ENCODE data around the gene CDH23. TPM values are rescaled to one million over a fixed set of nuclear protein-coding genes. Genes with fewer than 3 reads are reported as not detected.

The CDH23 gene
- total and polyA plus RNA-seq, 2 experiments from 2014 or later = 0.08 TPM; not detected in 1

- H3K27ac ChIP-seq = no peak overlapping the region
- no peaks in the 10 kb centered on the region for H4K20me1 ChIP-seq (ENCODE audit: insufficient read depth)
- no peaks in the 10 kb centered on the region for H3K9me2 ChIP-seq (ENCODE audit: insufficient read depth)
- no peak overlapping the region for H2AFZ ChIP-seq
- H3K27me3 ChIP-seq (replicated peaks; ENCODE audit: insufficient read depth) = no peaks in the 10 kb centered on the region
- H3K4me1 ChIP-seq (ENCODE audit: insufficient read depth) = no peaks in the 10 kb centered on the region
- 47 to 50% methylated on average over 22 of the region's 22 CpGs for WGBS, 2 experiments (ENCODE audit: low coverage in 1 of 2, low lambda C conversion rate in 2 of 2, missing lambda C conversion rate in 2 of 2)
- TF ChIP-seq EZH2phosphoT487 (IDR thresholded peaks at IDR 0.05; ENCODE audit: insufficient read depth, low read depth) = no peak
- no peak for TF ChIP-seq EZH2 (IDR thresholded peaks at IDR 0.05; ENCODE audit: insufficient read depth, poor library complexity, severe bottlenecking)
- peaks cover 13% of the 10 kb centered on the region; the same call in 1 of the 2 replicates for H3K36me3 ChIP-seq (ENCODE audit: low read depth)
- H3F3A ChIP-seq (ENCODE audit: insufficient read depth) = no peaks in the 10 kb centered on the region
- no peak overlapping the region for H3K4me3 ChIP-seq
- DNase-seq = peak; percentile 70
- no peaks in the 10 kb centered on the region for H3K9me3 ChIP-seq (ENCODE audit: low read depth)
- H3K9ac ChIP-seq = no peak overlapping the region
- no peak overlapping the region for H3K4me2 ChIP-seq (ENCODE audit: unreplicated experiment)
- in situ Hi-C loops (cut with MboI) = loop anchor here (10.0 kb wide), 1 partner anchor 487 kb away; no protein-coding TSS in a partner anchor
- no peaks in the 10 kb centered on the region for H3K79me2 ChIP-seq (ENCODE audit: insufficient read depth)
Observed at GRCh38 chr10:71812016-71812912, 415.5 kb downstream of the CDH23 start.

GRCh38 chr10:71812913-71813590 lies 416.3 kb downstream of the CDH23 start:
- H3K27me3 ChIP-seq (replicated peaks; ENCODE audit: insufficient read depth) = no peaks in the 10 kb centered on the region
- no peak for TF ChIP-seq EZH2 (IDR thresholded peaks at IDR 0.05; ENCODE audit: insufficient read depth, poor library complexity, severe bottlenecking)
- no peak for TF ChIP-seq EZH2phosphoT487 (IDR thresholded peaks at IDR 0.05; ENCODE audit: insufficient read depth, low read depth)

DNA sequence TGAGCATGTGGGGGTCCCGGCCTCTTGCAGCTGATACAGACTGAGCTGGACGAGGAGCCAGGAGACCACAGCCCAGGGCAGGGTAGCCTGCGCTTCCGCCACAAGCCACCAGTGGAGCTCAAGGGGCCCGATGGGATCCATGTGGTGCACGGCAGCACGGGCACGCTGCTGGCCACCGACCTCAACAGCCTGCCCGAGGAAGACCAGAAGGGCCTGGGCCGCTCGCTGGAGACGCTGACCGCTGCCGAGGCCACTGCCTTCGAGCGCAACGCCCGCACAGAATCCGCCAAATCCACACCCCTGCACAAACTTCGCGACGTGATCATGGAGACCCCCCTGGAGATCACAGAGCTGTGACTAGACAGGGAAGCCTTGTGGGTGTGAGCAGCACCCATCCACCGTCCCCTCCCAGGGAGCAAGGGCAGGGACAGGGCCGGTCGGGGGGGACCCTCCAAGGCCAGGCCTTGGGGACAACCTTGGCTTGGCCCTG lies 418.2 kb downstream of the CDH23 start:
- Histone ChIP-seq H3K9me3 (ENCODE audit: low read depth) (no peaks in the 10 kb centered on the region), H3F3A (ENCODE audit: insufficient read depth) (no peaks in the 10 kb centered on the region), H3K9me2 (ENCODE audit: insufficient read depth) (no peaks in the 10 kb centered on the region), H3K27ac (no peak overlapping the region), H2AFZ (no peak overlapping the region), H3K9ac (no peak overlapping the region), H3K36me3 (ENCODE audit: low read depth) (peaks cover 25% of the 10 kb centered on the region; the same call in 1 of the 2 replicates), H3K4me2 (ENCODE audit: unreplicated experiment) (no peak overlapping the region), H3K79me2 (ENCODE audit: insufficient read depth) (no peaks in the 10 kb centered on the region), H3K27me3 (replicated peaks; ENCODE audit: insufficient read depth) (no peaks in the 10 kb centered on the region), H3K4me1 (ENCODE audit: insufficient read depth) (no peaks in the 10 kb centered on the region), H4K20me1 (ENCODE audit: insufficient read depth) (no peaks in the 10 kb centered on the region), H3K4me3 (no peak overlapping the region)
- TF ChIP-seq EZH2phosphoT487 (IDR thresholded peaks at IDR 0.05; ENCODE audit: insufficient read depth, low read depth) = no peak
- no peak for TF ChIP-seq EZH2 (IDR thresholded peaks at IDR 0.05; ENCODE audit: insufficient read depth, poor library complexity, severe bottlenecking)
- DNase-seq = no peak
- WGBS, 2 experiments (ENCODE audit: low coverage in 1 of 2, low lambda C conversion rate in 2 of 2, missing lambda C conversion rate in 2 of 2) = 93% methylated on average over 26 of the region's 26 CpGs
- in situ Hi-C loops (cut with MboI) = loop anchor here (10.0 kb wide), 1 partner anchor 490 kb away; no protein-coding TSS in a partner anchor

More at GRCh38 chr10:71812913-71813590, 416.3 kb downstream of the CDH23 start:
- H2AFZ ChIP-seq = no peak overlapping the region
- H4K20me1 ChIP-seq (ENCODE audit: insufficient read depth) = no peaks in the 10 kb centered on the region
- H3K36me3 ChIP-seq (ENCODE audit: low read depth) = peaks cover 13% of the 10 kb centered on the region; the same call in 1 of the 2 replicates
- no peaks in the 10 kb centered on the region for H3K4me1 ChIP-seq (ENCODE audit: insufficient read depth)
- DNase-seq = no peak
- H3K9me2 ChIP-seq (ENCODE audit: insufficient read depth) = no peaks in the 10 kb centered on the region
- WGBS, 2 experiments (ENCODE audit: low coverage in 1 of 2, low lambda C conversion rate in 2 of 2, missing lambda C conversion rate in 2 of 2) = 42 to 48% methylated on average over 11 of the region's 11 CpGs
- in situ Hi-C loops (cut with MboI) = loop anchor here (10.0 kb wide), 1 partner anchor 488 kb away; no protein-coding TSS in a partner anchor
- no peak overlapping the region for H3K27ac ChIP-seq
- no peak overlapping the region for H3K9ac ChIP-seq
- no peaks in the 10 kb centered on the region for H3K79me2 ChIP-seq (ENCODE audit: insufficient read depth)
- no peaks in the 10 kb centered on the region for H3F3A ChIP-seq (ENCODE audit: insufficient read depth)
- no peak overlapping the region for H3K4me3 ChIP-seq
- no peak overlapping the region for H3K4me2 ChIP-seq (ENCODE audit: unreplicated experiment)
- H3K9me3 ChIP-seq (ENCODE audit: low read depth) = no peaks in the 10 kb centered on the region

DNA sequence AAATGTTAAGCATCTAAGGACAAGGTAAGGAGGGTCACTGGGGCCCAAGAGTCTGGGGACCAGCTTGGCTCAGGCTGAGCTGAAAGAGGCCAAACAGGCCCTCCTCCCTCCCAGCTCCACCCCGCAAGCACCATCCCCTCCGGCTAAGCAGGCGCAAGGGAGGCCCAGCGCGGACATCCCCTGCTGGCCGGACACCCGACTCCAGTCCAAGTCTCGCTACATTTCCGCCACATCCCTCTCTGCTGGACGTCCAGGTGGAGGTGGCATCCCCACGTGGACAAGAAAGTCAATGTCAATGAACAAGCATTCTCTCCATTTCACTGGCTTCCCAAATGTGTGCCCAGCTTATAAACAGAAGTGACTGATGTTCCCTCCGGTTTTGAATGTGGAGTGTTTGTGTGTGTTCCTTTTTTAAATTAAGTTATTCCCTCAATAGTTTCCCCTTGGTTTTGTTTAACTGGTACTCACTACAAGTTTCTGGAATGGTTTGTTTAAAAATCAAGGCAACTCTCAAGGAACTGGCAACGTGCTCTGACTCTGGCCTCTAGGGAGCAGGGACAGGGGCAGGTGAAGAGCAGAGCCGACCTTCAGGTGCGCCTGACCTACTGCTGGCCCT lies 418.9 kb downstream of the CDH23 start:
- Histone ChIP-seq H3F3A (ENCODE audit: insufficient read depth) (no peaks in the 10 kb centered on the region), H3K4me3 (no peak overlapping the region), H3K79me2 (ENCODE audit: insufficient read depth) (no peaks in the 10 kb centered on the region), H3K36me3 (ENCODE audit: low read depth) (peaks cover 28% of the 10 kb centered on the region; the same call in 1 of the 2 replicates), H4K20me1 (ENCODE audit: insufficient read depth) (no peaks in the 10 kb centered on the region), H3K4me2 (ENCODE audit: unreplicated experiment) (no peak overlapping the region), H3K9me2 (ENCODE audit: insufficient read depth) (no peaks in the 10 kb centered on the region), H3K9ac (no peak overlapping the region), H3K4me1 (ENCODE audit: insufficient read depth) (no peaks in the 10 kb centered on the region), H2AFZ (no peak overlapping the region), H3K9me3 (ENCODE audit: low read depth) (no peaks in the 10 kb centered on the region), H3K27ac (no peak overlapping the region), H3K27me3 (replicated peaks; ENCODE audit: insufficient read depth) (no peaks in the 10 kb centered on the region)
- DNase-seq = no peak
- no peak for TF ChIP-seq EZH2phosphoT487 (IDR thresholded peaks at IDR 0.05; ENCODE audit: insufficient read depth, low read depth)
- no peak for TF ChIP-seq EZH2 (IDR thresholded peaks at IDR 0.05; ENCODE audit: insufficient read depth, poor library complexity, severe bottlenecking)
- in situ Hi-C loops (cut with MboI) = loop anchor here (10.0 kb wide), 1 partner anchor 491 kb away; no protein-coding TSS in a partner anchor
- WGBS, 2 experiments (ENCODE audit: low coverage in 1 of 2, low lambda C conversion rate in 2 of 2, missing lambda C conversion rate in 2 of 2) = 88 to 91% methylated on average over 15 of the region's 15 CpGs

Measured in GM23248 (cell line).